WERI-Rb-1 (cell line): ENCODE measurements around the gene PEMT.
A peak's percentile ranks its signal among the peaks of the same experiment; 100 is the strongest.
"Not testable (repeated sequence)": the region's sequence is repeated elsewhere in the genome, so short reads cannot be mapped to it uniquely, and the experiment has no call there.

ENCODE experiments used
- DNase-seq: peaks from one replicate; pipeline ENCODE4 v3.0.0-alpha.2; 2020
- H3K27ac ChIP-seq: fragments of 250-450 bp; sonication (Bioruptor Pico); 2 replicates; pipeline ENCODE4 v1.5.1; 2020; ENCODE audit warnings: mild to moderate bottlenecking, moderate library complexity
- H3K27me3 ChIP-seq: fragments of 250-450 bp; sonication (Bioruptor Pico); 2 replicates; pipeline ENCODE4 v1.5.1; 2021; ENCODE audit warnings: mild to moderate bottlenecking, low read depth, moderate library complexity; ENCODE audit not compliant: insufficient read depth, severe bottlenecking
- H3K36me3 ChIP-seq: fragments of 250-450 bp; sonication (Bioruptor Pico); 2 replicates; pipeline ENCODE4 v1.5.1; 2020; ENCODE audit warnings: mild to moderate bottlenecking, moderate library complexity
- H3K4me3 ChIP-seq: 2 replicates; pipeline ENCODE4 v1.5.1; 2011; ENCODE audit warnings: low read depth, mild to moderate bottlenecking, control low read depth, low read length
- H3K9me3 ChIP-seq: fragments of 250-450 bp; sonication (Bioruptor Pico); 2 replicates; pipeline ENCODE4 v1.5.1; 2021; ENCODE audit warnings: mild to moderate bottlenecking, moderate library complexity; ENCODE audit not compliant: severe bottlenecking
- TF ChIP-seq, protein P1 (sequence below): IDR thresholded peaks from 2 replicates; pipeline ENCODE4 v1.5.1; 2011; ENCODE audit warnings: low read depth, mild to moderate bottlenecking, control low read depth, inconsistent platforms, low read length

PEMT gene

DNA sequence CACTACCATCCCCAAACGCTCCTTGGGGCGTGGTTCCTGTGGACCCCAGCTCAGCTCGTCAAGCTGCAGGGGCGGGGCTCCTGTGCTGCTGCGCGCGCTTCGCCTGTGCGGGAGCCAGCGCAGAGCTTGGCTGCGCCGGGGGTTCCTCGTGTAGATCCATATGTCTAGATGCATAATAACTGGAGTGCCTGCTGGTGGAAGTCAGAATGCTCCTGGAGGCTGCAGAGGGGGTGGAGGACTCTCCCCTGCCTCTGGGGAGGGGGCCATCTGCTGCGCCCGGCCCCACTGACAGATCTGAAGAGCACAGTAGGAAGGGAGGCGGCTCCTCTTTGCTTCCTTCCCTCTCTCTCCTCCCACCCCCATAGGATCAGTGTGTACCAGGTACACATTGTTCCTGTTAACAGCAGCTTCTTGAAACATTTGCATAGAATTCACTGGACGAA is 99.9 kb downstream of the PEMT start:
- no peak overlapping the region for H3K4me3 ChIP-seq
- peak overlapping the region; percentile 62 for H3K27ac ChIP-seq
- DNase-seq: peak; percentile 70
- no peaks in the 10 kb centered on the region for H3K9me3 ChIP-seq
- H3K27me3 ChIP-seq: no peaks in the 10 kb centered on the region
- peaks cover 31% of the 10 kb centered on the region for H3K36me3 ChIP-seq
- TF ChIP-seq, protein P1, sequence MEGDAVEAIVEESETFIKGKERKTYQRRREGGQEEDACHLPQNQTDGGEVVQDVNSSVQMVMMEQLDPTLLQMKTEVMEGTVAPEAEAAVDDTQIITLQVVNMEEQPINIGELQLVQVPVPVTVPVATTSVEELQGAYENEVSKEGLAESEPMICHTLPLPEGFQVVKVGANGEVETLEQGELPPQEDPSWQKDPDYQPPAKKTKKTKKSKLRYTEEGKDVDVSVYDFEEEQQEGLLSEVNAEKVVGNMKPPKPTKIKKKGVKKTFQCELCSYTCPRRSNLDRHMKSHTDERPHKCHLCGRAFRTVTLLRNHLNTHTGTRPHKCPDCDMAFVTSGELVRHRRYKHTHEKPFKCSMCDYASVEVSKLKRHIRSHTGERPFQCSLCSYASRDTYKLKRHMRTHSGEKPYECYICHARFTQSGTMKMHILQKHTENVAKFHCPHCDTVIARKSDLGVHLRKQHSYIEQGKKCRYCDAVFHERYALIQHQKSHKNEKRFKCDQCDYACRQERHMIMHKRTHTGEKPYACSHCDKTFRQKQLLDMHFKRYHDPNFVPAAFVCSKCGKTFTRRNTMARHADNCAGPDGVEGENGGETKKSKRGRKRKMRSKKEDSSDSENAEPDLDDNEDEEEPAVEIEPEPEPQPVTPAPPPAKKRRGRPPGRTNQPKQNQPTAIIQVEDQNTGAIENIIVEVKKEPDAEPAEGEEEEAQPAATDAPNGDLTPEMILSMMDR: no peak

DNA sequence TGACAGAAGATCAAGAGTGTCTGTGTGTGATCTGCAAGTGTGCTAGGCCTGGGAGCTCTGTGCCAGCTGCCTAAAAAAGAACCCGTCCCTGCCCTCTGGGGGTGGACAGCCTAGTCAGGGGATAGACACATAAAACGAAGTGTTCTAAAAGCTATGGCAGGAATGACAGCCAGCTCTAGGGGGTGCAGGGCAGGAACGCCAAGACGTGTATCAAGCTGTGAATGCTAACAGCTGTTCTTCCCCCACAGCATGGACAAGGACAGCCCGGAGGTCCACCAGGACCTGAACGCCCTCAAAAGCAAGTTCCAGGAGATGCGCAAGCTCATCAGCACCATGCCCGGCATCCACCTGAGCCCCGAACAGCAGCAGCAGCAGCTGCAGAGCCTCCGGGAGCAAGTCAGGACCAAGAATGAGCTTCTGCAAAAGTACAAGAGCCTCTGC is 100.5 kb downstream of the PEMT start:
- Histone ChIP-seq H3K9me3 (no peaks in the 10 kb centered on the region), H3K27me3 (no peaks in the 10 kb centered on the region), H3K27ac (peak overlapping the region; percentile 62; the same call in 1 of the 2 replicates), H3K4me3 (no peak overlapping the region), H3K36me3 (peaks cover 31% of the 10 kb centered on the region)
- DNase-seq: no peak
- TF ChIP-seq, protein P1: no peak

DNA sequence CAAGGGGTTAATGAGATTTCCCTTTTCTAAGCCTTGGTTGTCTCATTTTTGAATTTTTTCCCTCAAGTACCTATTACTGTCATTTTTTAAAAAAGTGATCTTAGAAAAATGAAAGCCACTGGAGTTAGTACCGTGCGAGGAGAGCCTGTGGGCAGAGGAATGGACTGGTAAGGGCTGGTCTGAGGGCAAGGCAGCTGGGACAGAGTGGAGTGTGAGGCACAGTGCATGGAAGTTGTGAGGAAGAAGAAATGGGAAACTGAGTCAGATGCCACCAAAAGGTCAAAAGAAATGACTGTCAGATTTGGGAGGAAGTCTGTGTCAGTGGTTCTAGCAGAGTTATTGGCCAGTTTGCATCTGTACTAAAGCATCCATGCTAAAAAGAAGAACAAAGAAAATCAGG is 103.5 kb downstream of the PEMT start:
- Histone ChIP-seq H3K4me3 (no peak overlapping the region), H3K9me3 (no peaks in the 10 kb centered on the region), H3K36me3 (peaks cover 56% of the 10 kb centered on the region), H3K27me3 (no peaks in the 10 kb centered on the region), H3K27ac (no peak overlapping the region)
- TF ChIP-seq, protein P1: no peak
- DNase-seq: no peak

DNA sequence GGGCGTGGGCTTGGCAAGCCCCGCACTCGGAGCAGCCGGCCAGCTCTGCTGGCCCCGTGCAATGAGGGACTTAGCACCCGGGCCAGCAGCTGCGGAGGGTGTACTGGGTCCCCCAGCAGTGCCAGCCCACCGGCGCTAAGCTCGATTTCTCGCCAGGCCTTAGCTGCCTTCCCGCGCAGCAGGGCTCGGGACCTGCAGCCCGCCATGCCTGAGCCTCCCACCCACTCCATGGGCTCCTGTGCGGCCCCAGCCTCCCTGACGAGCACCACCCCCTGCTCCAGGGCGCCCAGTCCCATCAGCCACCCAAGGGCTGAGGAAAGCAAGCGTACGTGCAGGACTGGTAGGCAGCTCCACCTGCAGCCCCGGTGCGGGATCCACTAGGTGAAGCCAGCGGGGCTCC is 105.1 kb downstream of the PEMT start:
- peaks cover 48% of the 10 kb centered on the region for H3K36me3 ChIP-seq
- H3K9me3 ChIP-seq, DNase-seq, H3K27me3 ChIP-seq, H3K27ac ChIP-seq, H3K4me3 ChIP-seq: not testable (repeated sequence)

DNA sequence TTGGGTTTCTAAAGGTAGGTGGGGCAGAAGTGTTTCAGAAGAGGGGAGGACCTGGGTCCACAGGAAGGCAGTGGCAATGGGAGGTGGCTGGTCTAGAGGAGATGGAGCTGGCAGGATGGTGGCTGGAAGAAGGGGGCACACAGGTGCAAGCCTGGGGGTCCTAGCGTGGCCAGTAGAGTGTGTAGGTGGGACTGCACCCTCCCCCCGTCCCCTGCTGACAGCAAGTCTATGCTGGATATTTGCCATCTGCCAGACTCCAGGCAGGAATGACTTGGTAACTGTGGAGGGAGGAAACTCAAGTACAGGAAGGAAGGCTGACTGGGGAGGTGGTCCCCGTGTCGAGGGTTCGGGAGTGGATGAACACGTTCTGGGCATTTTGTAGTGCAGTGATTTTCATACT is 106.1 kb downstream of the PEMT start:
- TF ChIP-seq, protein P1: no peak
- Histone ChIP-seq H3K36me3 (peaks cover 51% of the 10 kb centered on the region), H3K9me3 (no peaks in the 10 kb centered on the region), H3K27ac (peak overlapping the region; percentile 40), H3K4me3 (no peak overlapping the region), H3K27me3 (no peaks in the 10 kb centered on the region)
- DNase-seq: no peak

DNA sequence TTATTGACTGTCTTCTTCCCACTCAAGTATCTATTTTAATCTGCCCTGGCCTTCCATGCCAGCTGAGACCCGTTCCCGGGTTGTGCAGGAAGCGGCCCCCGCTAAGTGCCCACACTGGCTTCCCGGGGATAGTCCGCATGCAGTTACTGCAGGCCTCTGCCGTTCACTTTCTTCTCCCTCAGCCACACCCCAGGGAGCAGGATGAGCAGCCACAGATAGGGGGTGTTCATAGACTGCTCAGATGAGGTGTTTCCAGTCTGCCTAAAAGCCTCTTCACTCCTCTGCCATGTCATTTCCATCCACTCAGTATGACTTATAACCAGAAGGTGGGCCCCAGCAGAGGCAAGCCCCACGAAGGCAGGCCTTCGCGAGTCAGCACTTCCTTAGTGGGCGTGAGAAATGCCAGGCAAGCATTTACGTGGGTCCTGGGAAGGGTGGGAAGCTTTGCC is 107.0 kb downstream of the PEMT start:
- TF ChIP-seq, protein P1: no peak
- Histone ChIP-seq H3K27ac (no peak overlapping the region), H3K27me3 (no peaks in the 10 kb centered on the region), H3K4me3 (no peak overlapping the region), H3K9me3 (no peaks in the 10 kb centered on the region), H3K36me3 (peaks cover 56% of the 10 kb centered on the region)
- no peak for DNase-seq
